GM18873 (cell line): ENCODE data around the gene ANO3.

Source experiments
- ATAC-seq: cut with Tn5 transposase; IDR thresholded peaks from one replicate; pipeline ENCODE4 v1.9.1; 2021; ENCODE audit warnings: mild to moderate bottlenecking, moderate library complexity, moderate number of reproducible peaks; ENCODE audit not compliant: unreplicated experiment, low FRiP score

The ANO3 gene

DNA sequence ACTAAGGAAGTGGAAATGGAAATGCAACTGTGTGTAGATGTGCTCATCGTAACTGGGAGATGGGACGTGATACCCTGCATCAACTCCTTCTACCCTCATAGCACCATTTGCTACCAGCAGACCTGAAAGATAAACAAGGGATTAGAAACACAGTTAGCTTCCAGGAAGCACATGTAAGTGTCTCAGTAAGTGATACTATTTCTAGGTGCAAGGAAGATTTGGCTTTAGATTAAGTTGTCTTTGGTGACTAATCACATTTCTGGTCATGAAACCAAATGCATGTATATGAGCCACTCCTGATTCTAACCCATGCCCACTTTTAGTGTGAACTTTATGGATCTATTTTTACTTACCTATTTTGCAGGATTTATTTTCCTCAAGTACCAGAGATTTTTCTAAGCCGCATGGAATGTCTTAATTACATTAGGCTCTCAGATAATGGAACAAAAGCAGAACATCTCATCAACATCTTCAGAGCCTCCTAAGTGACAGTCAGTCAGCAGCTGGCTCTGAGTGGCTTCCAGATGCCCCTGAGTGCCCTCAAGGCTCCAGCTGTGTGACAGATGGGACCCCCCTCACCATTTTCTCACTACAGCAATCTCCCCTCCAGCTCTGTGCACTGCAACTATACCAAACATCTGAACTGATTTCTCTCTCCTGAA lies 368.8 kb downstream of the ANO3 start:
- no peak for ATAC-seq

DNA sequence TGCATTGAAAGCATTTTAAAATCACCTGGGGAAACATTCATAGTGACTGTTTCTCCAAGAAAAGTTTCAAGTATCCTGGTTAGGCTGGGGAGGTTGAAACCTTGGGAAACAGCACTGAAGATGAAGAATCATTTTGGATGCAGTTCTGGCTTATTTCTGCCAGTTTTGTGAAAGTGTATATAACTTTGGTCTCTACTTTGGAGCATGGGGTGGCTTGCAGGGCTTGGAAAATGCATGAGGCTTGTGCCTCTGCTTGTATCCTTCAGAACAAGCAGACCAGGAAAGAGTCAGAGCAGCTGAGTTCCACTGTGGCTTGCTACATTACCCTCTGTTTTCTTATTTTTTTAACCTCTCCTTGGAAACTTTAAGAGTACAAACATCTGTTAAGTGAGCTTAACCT lies 370.5 kb downstream of the ANO3 start:
- no peak for ATAC-seq

- no peak for ATAC-seq
Measured at GRCh38 chr11:26703411-26704191, 371.7 kb downstream of the ANO3 start.

GRCh38 chr11:26704249-26704648 lies 372.3 kb downstream of the ANO3 start:
- no peak for ATAC-seq

DNA sequence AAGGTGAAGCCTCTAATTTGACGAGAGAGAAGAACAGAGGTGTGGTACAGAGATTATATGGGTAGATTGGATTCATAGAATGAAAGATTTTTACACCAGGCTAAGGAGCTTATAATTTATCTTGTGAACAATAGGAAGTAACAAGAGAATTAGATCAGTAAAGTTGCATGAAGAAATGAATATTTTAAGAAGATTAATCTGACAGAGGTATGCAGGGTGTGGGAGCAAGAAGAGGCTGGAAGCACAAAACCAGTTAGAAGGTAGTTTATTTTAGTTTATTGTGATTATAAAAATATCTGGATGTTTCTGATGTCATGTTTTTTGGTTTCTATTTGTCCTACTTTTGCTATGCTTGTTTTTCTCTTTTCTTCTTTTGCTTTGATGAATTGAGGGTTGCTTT lies 374.3 kb downstream of the ANO3 start:
- ATAC-seq, result no peak

GRCh38 chr11:26708736-26709456 lies 377.0 kb downstream of the ANO3 start:
- ATAC-seq, result no peak

DNA sequence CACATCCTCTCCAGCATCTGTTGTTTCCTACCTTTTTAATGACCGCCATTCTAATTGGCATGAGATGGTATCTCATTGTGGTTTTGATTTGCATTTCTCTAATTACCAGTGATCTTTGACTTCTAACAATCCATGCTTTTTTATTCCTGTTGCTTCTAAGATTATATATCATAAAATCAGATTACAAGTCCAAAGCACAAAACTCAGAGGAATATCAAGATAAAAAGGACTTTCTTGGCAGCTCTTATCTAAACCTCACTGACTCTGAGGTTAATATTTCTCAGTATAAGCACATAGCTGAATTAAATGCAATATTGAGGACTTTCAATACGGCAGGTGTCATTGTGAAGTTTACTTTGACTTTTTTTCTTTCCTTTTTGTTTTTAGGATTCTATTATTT lies 378.6 kb downstream of the ANO3 start:
- ATAC-seq, result no peak

DNA sequence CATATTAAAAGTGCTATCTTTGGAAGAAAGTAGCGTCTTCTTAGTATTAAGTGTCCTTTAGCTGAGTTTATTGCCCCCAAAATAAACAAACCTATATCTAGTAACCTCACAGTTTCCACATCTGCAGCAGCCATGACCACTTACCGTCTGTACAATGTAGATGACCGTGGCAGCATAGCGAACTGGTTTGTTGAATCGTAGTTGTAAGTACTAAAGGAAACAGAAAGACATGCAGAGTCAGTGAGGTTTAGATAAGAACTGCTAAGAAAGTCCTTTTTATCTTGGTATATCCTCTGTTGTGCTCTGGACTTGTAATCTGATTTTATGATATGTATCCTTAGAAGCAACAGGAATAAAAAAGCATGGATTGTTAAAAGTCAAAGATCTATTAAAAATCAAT lies 380.6 kb downstream of the ANO3 start:
- ATAC-seq, result no peak
